HG03066 (cell line): ENCODE data around the gene STK32B.

Experiments
- ATAC-seq: cut with Tn5 transposase; IDR thresholded peaks from one replicate; pipeline ENCODE4 v1.9.1; 2021; ENCODE audit warnings: low read depth; ENCODE audit not compliant: unreplicated experiment

Gene STK32B

GRCh38 chr4:5322321-5322720 is 271.0 kb downstream of the STK32B start:
- no peak for ATAC-seq

GRCh38 chr4:5330339-5330989 is 279.2 kb downstream of the STK32B start:
- ATAC-seq: no peak

GRCh38 chr4:5337731-5338130 is 286.5 kb downstream of the STK32B start:
- no peak for ATAC-seq

GRCh38 chr4:5338531-5338930 is 287.3 kb downstream of the STK32B start:
- ATAC-seq: no peak

DNA sequence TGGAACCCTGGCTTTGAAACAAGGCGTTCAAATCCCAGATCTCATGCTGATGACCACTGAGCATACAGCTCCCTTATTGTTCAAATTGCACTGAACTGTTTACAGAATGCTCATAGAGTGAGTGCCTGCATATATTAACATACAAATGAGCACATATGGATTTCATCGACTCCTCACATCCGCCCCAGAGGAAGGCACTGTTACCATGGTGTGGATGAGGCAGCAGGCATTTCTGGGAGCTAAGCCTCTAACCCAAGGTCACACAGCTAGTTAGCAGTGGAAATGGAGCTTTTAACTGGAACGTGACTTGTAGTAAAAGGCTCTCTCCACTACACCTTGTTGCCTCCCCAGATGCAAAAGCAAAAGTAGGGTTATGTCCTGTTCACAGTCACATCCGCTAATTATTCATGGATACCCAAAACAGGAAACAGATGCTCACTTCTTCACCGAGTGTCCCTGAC is 289.7 kb downstream of the STK32B start:
- ATAC-seq: no peak

DNA sequence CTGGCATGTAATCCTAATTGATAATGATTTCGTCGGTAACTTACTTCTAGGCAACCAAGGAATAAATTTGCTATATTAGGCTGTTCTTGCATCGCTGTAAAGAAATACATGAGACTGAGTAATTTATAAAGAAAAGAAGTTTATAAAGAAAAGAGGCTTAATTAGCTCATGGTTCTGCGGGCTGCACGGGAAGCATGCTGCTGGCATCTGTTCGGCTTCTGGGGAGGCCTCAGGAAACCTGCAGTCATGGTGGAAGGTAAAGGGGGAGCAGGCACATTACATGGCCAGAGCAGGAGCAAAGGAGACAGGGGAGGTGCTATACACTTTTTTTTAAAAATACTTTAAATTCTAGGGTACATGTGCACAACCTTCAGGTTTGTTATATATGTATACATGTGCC is 290.2 kb downstream of the STK32B start:
- no peak for ATAC-seq

GRCh38 chr4:5355846-5356245 is 304.6 kb downstream of the STK32B start:
- no peak for ATAC-seq

GRCh38 chr4:5357870-5358269 is 306.6 kb downstream of the STK32B start:
- no peak for ATAC-seq

- no peak for ATAC-seq
Measured at GRCh38 chr4:5361968-5362367, 310.7 kb downstream of the STK32B start.

- no peak for ATAC-seq
Measured at GRCh38 chr4:5364406-5364805, 313.1 kb downstream of the STK32B start.

DNA sequence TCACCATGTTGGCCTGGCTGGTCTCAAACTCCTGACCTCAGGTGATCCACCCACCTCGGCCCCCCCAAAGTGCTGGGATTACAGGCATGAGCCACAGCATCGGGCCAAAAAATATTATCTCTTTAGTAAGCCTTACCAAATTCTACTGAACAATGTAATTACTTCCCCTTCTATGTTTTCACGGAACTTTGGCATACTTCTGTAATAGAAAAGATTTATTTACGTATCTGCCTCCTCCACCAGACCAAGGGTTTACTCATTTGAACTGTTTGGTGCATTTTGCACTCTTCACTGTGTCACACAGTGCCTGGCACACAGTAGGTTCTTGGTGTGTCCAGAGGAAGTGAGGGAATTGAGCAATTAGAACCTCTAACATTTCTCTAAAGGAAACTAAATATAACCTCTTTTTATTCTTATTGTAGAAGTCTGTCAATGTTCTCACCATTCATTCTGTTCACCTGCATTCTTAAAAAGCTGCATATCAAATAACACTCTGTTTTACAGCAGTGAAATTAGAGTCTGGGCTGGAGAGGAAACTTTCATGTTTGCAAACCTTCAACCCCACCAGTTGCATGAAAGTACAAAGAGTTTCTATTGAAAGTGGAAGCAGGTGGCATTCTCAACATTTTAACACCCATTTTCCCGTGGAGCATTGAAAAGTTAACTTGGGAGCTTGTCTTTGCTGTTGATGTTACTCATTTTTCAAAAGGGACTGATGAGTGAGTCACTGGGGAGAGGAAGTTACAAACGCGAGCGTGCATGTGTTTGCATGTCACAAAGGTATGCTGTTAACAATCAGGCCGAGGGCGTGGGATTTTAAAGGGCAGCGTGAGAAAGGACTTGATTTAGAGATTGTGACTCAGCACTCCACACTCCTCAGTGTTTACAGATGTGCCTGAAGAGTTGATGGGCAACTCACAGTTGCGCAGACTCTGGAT is 314.1 kb downstream of the STK32B start:
- ATAC-seq: no peak

- ATAC-seq: no peak
Measured at GRCh38 chr4:5366009-5366386, 314.7 kb downstream of the STK32B start.

- ATAC-seq: no peak
Measured at GRCh38 chr4:5366421-5366820, 315.1 kb downstream of the STK32B start.

DNA sequence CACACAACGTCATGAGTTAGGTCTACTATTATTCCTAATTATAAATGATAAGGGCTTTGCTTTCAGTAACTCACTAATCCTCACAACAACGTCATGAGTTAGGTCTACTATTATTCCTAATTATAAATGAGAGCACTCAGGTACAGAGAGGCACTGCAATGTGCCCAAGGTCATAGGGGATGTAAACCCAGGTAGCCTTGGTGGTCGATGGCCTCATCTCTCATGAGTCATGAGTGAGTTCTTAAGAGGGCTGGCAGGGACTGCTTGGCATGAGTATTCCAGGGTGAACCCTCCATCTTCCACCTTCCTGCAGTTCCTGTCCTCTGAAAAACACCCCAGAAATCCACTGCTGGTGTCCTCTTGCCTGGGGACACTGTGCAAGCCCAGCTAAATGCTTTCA is 317.1 kb downstream of the STK32B start:
- ATAC-seq: no peak

DNA sequence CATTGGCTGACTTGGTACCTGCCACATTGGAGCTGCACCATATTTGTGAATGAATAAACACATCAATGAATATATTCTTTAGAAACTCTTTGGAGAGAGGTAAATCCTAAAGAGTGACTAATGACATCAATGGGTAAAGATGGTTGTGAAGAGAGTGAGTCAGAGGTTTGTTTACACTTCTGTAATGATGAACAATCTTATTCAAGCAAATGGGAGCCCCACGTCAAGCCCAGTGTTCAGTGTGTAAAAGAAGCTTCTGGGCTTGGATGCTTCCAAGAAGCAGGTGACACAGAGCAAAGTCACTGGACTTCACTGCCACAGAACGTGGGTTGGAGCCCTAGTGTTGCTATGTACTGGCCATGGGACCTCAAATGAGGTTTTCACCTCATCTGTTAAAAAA is 319.0 kb downstream of the STK32B start:
- ATAC-seq: no peak

GRCh38 chr4:5371415-5372190 is 320.3 kb downstream of the STK32B start:
- no peak for ATAC-seq

DNA sequence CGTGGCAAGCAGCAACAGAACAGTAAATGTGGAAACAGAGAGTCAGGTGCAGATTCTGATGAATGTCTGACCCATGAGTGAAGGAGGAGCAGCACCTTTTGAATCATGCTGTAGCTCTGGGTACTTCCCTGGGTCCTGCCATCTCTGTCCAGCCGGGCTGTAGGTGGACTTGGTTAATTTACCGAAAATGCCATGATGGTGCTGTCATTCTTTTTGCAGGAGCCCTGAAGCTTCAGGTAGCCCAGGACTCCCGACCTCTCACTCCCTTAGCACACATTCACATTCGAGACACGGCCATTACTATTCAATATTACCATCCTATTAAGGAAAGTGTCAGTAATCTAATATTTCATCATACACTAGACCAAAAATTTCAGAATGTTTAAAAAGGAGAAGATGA is 320.9 kb downstream of the STK32B start:
- no peak for ATAC-seq

GRCh38 chr4:5373327-5373726 is 322.0 kb downstream of the STK32B start:
- ATAC-seq: no peak

GRCh38 chr4:5374592-5374991 is 323.3 kb downstream of the STK32B start:
- no peak for ATAC-seq

DNA sequence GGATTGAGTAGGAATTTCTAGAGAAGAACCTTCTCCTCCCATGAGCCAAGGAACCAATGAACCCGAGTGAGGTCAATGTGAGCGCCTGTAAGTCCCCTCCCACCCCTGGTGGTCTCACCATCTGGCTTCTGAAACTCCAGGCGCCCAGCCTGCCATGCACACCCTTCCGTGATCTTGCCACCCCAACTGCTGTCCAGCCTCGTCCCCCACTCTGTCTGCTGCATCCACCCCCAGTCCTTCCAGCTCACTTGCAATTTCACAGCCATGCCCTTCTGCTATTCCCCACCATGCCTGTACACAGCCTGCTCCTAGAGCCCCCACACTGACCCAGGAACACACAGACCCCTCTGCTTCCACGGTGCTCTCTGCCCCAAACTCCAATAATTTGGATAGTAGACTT is 323.7 kb downstream of the STK32B start:
- ATAC-seq: no peak

DNA sequence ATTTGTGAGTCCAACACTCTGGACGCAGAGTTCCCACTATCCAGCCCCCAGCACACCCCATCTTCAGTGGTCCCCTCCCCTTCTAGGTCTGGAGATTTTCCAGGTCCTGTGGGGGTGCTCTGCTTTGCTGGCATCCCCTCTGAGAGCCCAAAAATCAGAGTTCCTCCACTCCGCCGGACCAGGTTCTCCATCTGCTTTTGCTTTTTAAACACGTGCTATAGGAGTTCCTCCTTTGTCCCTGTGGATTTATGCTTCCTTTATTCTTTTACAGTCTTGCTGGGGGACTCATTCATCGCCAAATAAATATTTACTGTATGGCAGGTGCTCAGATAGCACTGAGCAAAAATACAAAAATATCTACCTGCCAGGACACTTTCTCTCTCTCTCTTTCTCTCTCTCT is 324.7 kb downstream of the STK32B start:
- no peak for ATAC-seq
